ENCODE measurements around the gene PVRIG. TPM values are rescaled to one million over a fixed set of nuclear protein-coding genes. Genes with fewer than 3 reads are reported as not detected.
"Not testable (repeated sequence)": the region's sequence is repeated elsewhere in the genome, so short reads cannot be mapped to it uniquely, and the experiment has no call there.

The PVRIG gene
- total RNA-seq: 10 to 100 TPM in 1 of 8 experiments, 1 to 10 TPM in 4, under 1 TPM in 1, not detected in 2; 0.98 to 10.7 (median 2.5) TPM

GRCh38 chr7:100219801-100220585 lies at the start of gene PVRIG:
Gene PVRIG (plus strand): TSS chr7:100219949. CDS start chr7:100219971, 22 bp downstream.
- H3K4me3 ChIP-seq; H3K27ac ChIP-seq; ATAC-seq (replicated peaks in 6 of 8); H3K4me1 ChIP-seq (replicated peaks in 1 of 2): not testable (repeated sequence)
- no CpG with 5 or more reads among the region's 27 CpGs for WGBS, 10 experiments
- in situ Hi-C loops (cut with MboI; ENCODE audit: low pct_unique_long_range_greater_than_20kb in 2 of 9, low sequenced_read_pairs in 9 of 9, unreplicated experiment in 9 of 9): loop anchor here in 1 of 9 experiments (10.0 kb wide), 1 partner anchor 75 kb away; the partner anchor contains the start of gene LAMTOR4

GRCh38 chr7:100170101-100170897 lies 49.5 kb upstream of the PVRIG start:
- WGBS, 10 experiments: 40 to 97% (median 73%) methylated on average over 1 to 8 of the region's 11 CpGs; no CpG with 5 or more reads in 2 of the 10 experiments
- H3K27ac ChIP-seq: no peak overlapping the region
- in situ Hi-C loops (cut with MboI; ENCODE audit: low pct_unique_long_range_greater_than_20kb in 2 of 9, low sequenced_read_pairs in 9 of 9, unreplicated experiment in 9 of 9): no loop called here
- no peak for ATAC-seq (replicated peaks in 6 of 8)
- no peak overlapping the region for H3K4me3 ChIP-seq
- H3K4me1 ChIP-seq (replicated peaks in 1 of 2): peaks cover 18 to 32% of the 10 kb centered on the region in 2 donors

- Histone ChIP-seq H3K4me3 (peak overlapping the region in 3 of 5 donors; percentile 3 to 29 (median 24)), H3K27ac (no peak overlapping the region), H3K4me1 (replicated peaks in 1 of 2) (peaks cover 22 to 35% of the 10 kb centered on the region in 2 donors)
- in situ Hi-C loops (cut with MboI; ENCODE audit: low pct_unique_long_range_greater_than_20kb in 2 of 9, low sequenced_read_pairs in 9 of 9, unreplicated experiment in 9 of 9): no loop called here
- WGBS, 10 experiments: 0 to 30% (median 26%) methylated on average over 1 to 16 of the region's 61 CpGs; no CpG with 5 or more reads in 7 of the 10 experiments
- ATAC-seq (replicated peaks in 6 of 8): peak in 6 of 8 experiments; percentile 9 to 80 (median 65)
Observed at GRCh38 chr7:100171087-100171681, 48.6 kb upstream of the PVRIG start.

- Histone ChIP-seq H3K27ac (no peak overlapping the region), H3K4me1 (replicated peaks in 1 of 2) (peaks cover 22 to 37% of the 10 kb centered on the region in 2 donors), H3K4me3 (peak overlapping the region in 1 of 5 donors; percentile 29)
- in situ Hi-C loops (cut with MboI; ENCODE audit: low pct_unique_long_range_greater_than_20kb in 2 of 9, low sequenced_read_pairs in 9 of 9, unreplicated experiment in 9 of 9): no loop called here
- 67 to 82% (median 80%) methylated on average over 2 to 3 of the region's 22 CpGs; no CpG with 5 or more reads in 7 of the 10 experiments for WGBS, 10 experiments
- peak in 2 of 8 experiments; percentile 8 to 23 for ATAC-seq (replicated peaks in 6 of 8)
Observed at GRCh38 chr7:100171840-100172239, 47.9 kb upstream of the PVRIG start.

GRCh38 chr7:100173806-100174495 lies 45.8 kb upstream of the PVRIG start:
- in situ Hi-C loops (cut with MboI; ENCODE audit: low pct_unique_long_range_greater_than_20kb in 2 of 9, low sequenced_read_pairs in 9 of 9, unreplicated experiment in 9 of 9): no loop called here
- ATAC-seq (replicated peaks in 6 of 8): no peak
- WGBS, 10 experiments: 60 to 98% (median 88%) methylated on average over 2 to 8 of the region's 11 CpGs; no CpG with 5 or more reads in 4 of the 10 experiments
- Histone ChIP-seq H3K27ac (no peak overlapping the region), H3K4me1 (replicated peaks in 1 of 2) (peaks cover 7 to 21% of the 10 kb centered on the region in 2 donors), H3K4me3 (no peak overlapping the region)

GRCh38 chr7:100174582-100174981 lies 45.2 kb upstream of the PVRIG start:
- Histone ChIP-seq H3K4me1 (replicated peaks in 1 of 2) (peaks cover 7 to 21% of the 10 kb centered on the region in 2 donors), H3K27ac (no peak overlapping the region), H3K4me3 (no peak overlapping the region)
- in situ Hi-C loops (cut with MboI; ENCODE audit: low pct_unique_long_range_greater_than_20kb in 2 of 9, low sequenced_read_pairs in 9 of 9, unreplicated experiment in 9 of 9): no loop called here
- 0 to 100% (median 90%) methylated on average over 1 to 4 of the region's 5 CpGs; no CpG with 5 or more reads in 4 of the 10 experiments for WGBS, 10 experiments
- no peak for ATAC-seq (replicated peaks in 6 of 8)

- in situ Hi-C loops (cut with MboI; ENCODE audit: low pct_unique_long_range_greater_than_20kb in 2 of 9, low sequenced_read_pairs in 9 of 9, unreplicated experiment in 9 of 9): no loop called here
- Histone ChIP-seq H3K27ac (no peak overlapping the region), H3K4me3 (peak overlapping the region in 1 of 5 donors; percentile 98), H3K4me1 (replicated peaks in 1 of 2) (peaks cover 7 to 21% of the 10 kb centered on the region in 2 donors)
- ATAC-seq (replicated peaks in 6 of 8): no peak
- 77 to 100% (median 96%) methylated on average over 1 to 7 of the region's 14 CpGs; no CpG with 5 or more reads in 1 of the 10 experiments for WGBS, 10 experiments
Observed at GRCh38 chr7:100175296-100175935, 44.3 kb upstream of the PVRIG start.

GRCh38 chr7:100176096-100177044 lies 43.4 kb upstream of the PVRIG start:
- peak overlapping the region in 1 of 2 donors; percentile 83 for H3K27ac ChIP-seq
- H3K4me1 ChIP-seq (replicated peaks in 1 of 2): peaks cover 7 to 12% of the 10 kb centered on the region in 2 donors
- in situ Hi-C loops (cut with MboI; ENCODE audit: low pct_unique_long_range_greater_than_20kb in 2 of 9, low sequenced_read_pairs in 9 of 9, unreplicated experiment in 9 of 9): no loop called here
- peak overlapping the region; percentile 60 to 98 (median 78) for H3K4me3 ChIP-seq
- WGBS, 10 experiments: 0 to 90% (median 60%) methylated on average over 1 to 2 of the region's 14 CpGs; no CpG with 5 or more reads in 5 of the 10 experiments
- ATAC-seq (replicated peaks in 6 of 8): no peak

- WGBS, 10 experiments: 0 to 24% methylated on average over 1 to 12 of the region's 78 CpGs; no CpG with 5 or more reads in 8 of the 10 experiments
- H3K4me1 ChIP-seq (replicated peaks in 1 of 2): peaks cover 4 to 9% of the 10 kb centered on the region in 2 donors
- ATAC-seq (replicated peaks in 6 of 8): peak; percentile 92 to 97 (median 96)
- H3K4me3 ChIP-seq: peak within 1 kb of the TSS; percentile 60 to 98 (median 78)
- H3K27ac ChIP-seq: peak within 1 kb of the TSS; percentile 10 to 83
- in situ Hi-C loops (cut with MboI; ENCODE audit: low pct_unique_long_range_greater_than_20kb in 2 of 9, low sequenced_read_pairs in 9 of 9, unreplicated experiment in 9 of 9): no loop called here
Observed at GRCh38 chr7:100177045-100178001, 42.4 kb upstream of the PVRIG start, which contains the start of the genes GPC2 and STAG3. Gene GPC2 (minus strand): TSS chr7:100177381. CDS start chr7:100177199, 182 bp downstream. Gene STAG3 (plus strand): TSS chr7:100177918. CDS start chr7:100180557, 2,639 bp downstream.

GRCh38 chr7:100180084-100180483 lies 39.7 kb upstream of the PVRIG start:
- in situ Hi-C loops (cut with MboI; ENCODE audit: low pct_unique_long_range_greater_than_20kb in 2 of 9, low sequenced_read_pairs in 9 of 9, unreplicated experiment in 9 of 9); H3K4me1 ChIP-seq (replicated peaks in 1 of 2); ATAC-seq (replicated peaks in 6 of 8); H3K27ac ChIP-seq; H3K4me3 ChIP-seq: not testable (repeated sequence)
- 80 to 100% methylated on average over 2 of the region's 3 CpGs; no CpG with 5 or more reads in 8 of the 10 experiments for WGBS, 10 experiments

Data from motor neuron (in vitro differentiated cells).